Measurements from ENCODE around the gene EPB41L1.

DNA sequence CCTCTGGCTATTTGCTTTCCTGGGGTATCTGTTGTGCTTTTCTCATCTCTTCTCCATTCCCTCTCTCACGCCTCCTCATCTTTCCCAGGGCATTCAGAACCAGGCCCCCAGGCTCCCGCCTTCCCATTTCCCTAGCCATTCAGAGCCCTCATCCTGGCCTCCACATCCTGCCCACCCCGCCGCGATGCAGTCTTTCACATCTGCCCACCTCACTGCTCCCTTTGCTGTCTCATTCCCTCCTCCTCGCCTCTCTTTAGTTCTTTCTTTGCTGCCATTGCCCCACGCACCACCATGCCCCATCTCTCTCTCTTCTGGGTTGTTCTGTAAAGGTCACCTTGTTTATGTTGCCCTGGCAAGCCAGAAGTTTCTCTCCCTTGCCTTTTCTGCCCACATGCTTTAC, 71.1 kb downstream of the EPB41L1 start:
- TF ChIP-seq SMAD3 (CRISPR knock-in tag; IDR thresholded peaks at IDR 0.05; ENCODE audit: borderline replicate concordance) (no peak), TEAD1 (CRISPR knock-in tag; IDR thresholded peaks at IDR 0.05) (no peak), ZNF121 (CRISPR knock-in tag; IDR thresholded peaks at IDR 0.05) (no peak)
- TF ChIP-seq, protein P1, sequence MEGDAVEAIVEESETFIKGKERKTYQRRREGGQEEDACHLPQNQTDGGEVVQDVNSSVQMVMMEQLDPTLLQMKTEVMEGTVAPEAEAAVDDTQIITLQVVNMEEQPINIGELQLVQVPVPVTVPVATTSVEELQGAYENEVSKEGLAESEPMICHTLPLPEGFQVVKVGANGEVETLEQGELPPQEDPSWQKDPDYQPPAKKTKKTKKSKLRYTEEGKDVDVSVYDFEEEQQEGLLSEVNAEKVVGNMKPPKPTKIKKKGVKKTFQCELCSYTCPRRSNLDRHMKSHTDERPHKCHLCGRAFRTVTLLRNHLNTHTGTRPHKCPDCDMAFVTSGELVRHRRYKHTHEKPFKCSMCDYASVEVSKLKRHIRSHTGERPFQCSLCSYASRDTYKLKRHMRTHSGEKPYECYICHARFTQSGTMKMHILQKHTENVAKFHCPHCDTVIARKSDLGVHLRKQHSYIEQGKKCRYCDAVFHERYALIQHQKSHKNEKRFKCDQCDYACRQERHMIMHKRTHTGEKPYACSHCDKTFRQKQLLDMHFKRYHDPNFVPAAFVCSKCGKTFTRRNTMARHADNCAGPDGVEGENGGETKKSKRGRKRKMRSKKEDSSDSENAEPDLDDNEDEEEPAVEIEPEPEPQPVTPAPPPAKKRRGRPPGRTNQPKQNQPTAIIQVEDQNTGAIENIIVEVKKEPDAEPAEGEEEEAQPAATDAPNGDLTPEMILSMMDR (IDR thresholded peaks at IDR 0.05) = no peak
- TF ChIP-seq, protein P2, sequence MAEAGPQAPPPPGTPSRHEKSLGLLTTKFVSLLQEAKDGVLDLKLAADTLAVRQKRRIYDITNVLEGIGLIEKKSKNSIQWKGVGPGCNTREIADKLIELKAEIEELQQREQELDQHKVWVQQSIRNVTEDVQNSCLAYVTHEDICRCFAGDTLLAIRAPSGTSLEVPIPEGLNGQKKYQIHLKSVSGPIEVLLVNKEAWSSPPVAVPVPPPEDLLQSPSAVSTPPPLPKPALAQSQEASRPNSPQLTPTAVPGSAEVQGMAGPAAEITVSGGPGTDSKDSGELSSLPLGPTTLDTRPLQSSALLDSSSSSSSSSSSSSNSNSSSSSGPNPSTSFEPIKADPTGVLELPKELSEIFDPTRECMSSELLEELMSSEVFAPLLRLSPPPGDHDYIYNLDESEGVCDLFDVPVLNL (CRISPR knock-in tag; IDR thresholded peaks at IDR 0.05; ENCODE audit: borderline replicate concordance, low read depth) = no peak
- TF ChIP-seq, protein P3, sequence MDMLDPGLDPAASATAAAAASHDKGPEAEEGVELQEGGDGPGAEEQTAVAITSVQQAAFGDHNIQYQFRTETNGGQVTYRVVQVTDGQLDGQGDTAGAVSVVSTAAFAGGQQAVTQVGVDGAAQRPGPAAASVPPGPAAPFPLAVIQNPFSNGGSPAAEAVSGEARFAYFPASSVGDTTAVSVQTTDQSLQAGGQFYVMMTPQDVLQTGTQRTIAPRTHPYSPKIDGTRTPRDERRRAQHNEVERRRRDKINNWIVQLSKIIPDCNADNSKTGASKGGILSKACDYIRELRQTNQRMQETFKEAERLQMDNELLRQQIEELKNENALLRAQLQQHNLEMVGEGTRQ (CRISPR knock-in tag; IDR thresholded peaks at IDR 0.05) = no peak
